GM23338 (cell line): ENCODE data around the gene IRF3. TPM values are rescaled to one million over a fixed set of nuclear protein-coding genes. Genes with fewer than 3 reads are reported as not detected.

ENCODE experiments used
- ATAC-seq: fragments of 200-7000 bp; cut with Tn5 transposase; 3 replicates; pipeline ENCODE4 v1.9.1; 2020
- DNase-seq: peaks from one replicate; pipeline ENCODE4 v3.0.0-alpha.2; 2015; ENCODE audit warnings: low spot score
- H2AFZ ChIP-seq: fragments of 200-600 bp; sonication (generic); 2 replicates; pipeline ENCODE4 v1.8.0; 2016; ENCODE audit warnings: antibody characterized with exemption, mild to moderate bottlenecking, moderate library complexity
- H3F3A ChIP-seq: fragments of 200-600 bp; sonication (generic); replicated peaks from 2 replicates; pipeline ENCODE4 v1.8.0; 2017; ENCODE audit warnings: antibody characterized with exemption, mixed run types, low read depth
- H3K27ac ChIP-seq: fragments of 200-600 bp; sonication (generic); 2 replicates; pipeline ENCODE4 v1.6.1; 2016; ENCODE audit warnings: low read depth
- H3K27me3 ChIP-seq: fragments of 200-600 bp; sonication (generic); 2 replicates; pipeline ENCODE4 v1.8.0; 2016; ENCODE audit warnings: mild to moderate bottlenecking, mixed run types, moderate library complexity; ENCODE audit not compliant: insufficient read depth
- H3K36me3 ChIP-seq: fragments of 200-600 bp; sonication (generic); 2 replicates; pipeline ENCODE4 v1.8.0; 2016; ENCODE audit warnings: mild to moderate bottlenecking; ENCODE audit not compliant: insufficient read depth
- H3K4me1 ChIP-seq: fragments of 200-600 bp; sonication (generic); 2 replicates; pipeline ENCODE4 v1.8.0; 2016; ENCODE audit warnings: mild to moderate bottlenecking, moderate library complexity; ENCODE audit not compliant: insufficient read depth
- H3K4me2 ChIP-seq: fragments of 200-600 bp; sonication (generic); 2 replicates; pipeline ENCODE4 v1.7.1; 2017; ENCODE audit warnings: mixed run types
- H3K4me3 ChIP-seq: fragments of 200-600 bp; sonication (generic); 2 replicates; pipeline ENCODE4 v1.6.1; 2016; ENCODE audit warnings: mixed run types
- H3K79me2 ChIP-seq: fragments of 200-600 bp; sonication (generic); replicated peaks from 2 replicates; pipeline ENCODE4 v1.8.0; 2017; ENCODE audit warnings: mild to moderate bottlenecking; ENCODE audit not compliant: insufficient read depth
- H3K9me2 ChIP-seq: fragments of 200-600 bp; sonication (generic); 2 replicates; pipeline ENCODE4 v1.8.0; 2017; ENCODE audit not compliant: insufficient read depth
- H4K20me1 ChIP-seq: fragments of 200-600 bp; sonication (generic); replicated peaks from 2 replicates; pipeline ENCODE4 v1.8.0; 2017; ENCODE audit warnings: mild to moderate bottlenecking; ENCODE audit not compliant: insufficient read depth
- H3K27ac Mint-ChIP-seq: 2 replicates; pipeline ENCODE4 v1.8.0; 2020; ENCODE audit warnings: inconsistent platforms, mild to moderate bottlenecking, moderate library complexity, mixed read lengths
- H3K27me3 Mint-ChIP-seq: 3 replicates; pipeline ENCODE4 v1.8.0; 2022; ENCODE audit warnings: low read depth, mild to moderate bottlenecking, moderate library complexity, mixed read lengths, inconsistent platforms; ENCODE audit not compliant: insufficient read depth, poor library complexity
- H3K36me3 Mint-ChIP-seq: 3 replicates; pipeline ENCODE4 v1.8.0; 2021; ENCODE audit warnings: low read depth, mild to moderate bottlenecking, inconsistent platforms, moderate library complexity, mixed read lengths
- H3K4me1 Mint-ChIP-seq: 3 replicates; pipeline ENCODE4 v1.8.0; 2020; ENCODE audit warnings: mild to moderate bottlenecking, inconsistent platforms, mixed read lengths
- H3K4me3 Mint-ChIP-seq: 3 replicates; pipeline ENCODE4 v1.8.0; 2021; ENCODE audit warnings: moderate library complexity, mild to moderate bottlenecking, inconsistent platforms, mixed read lengths
- H3K9me3 Mint-ChIP-seq: 3 replicates; pipeline ENCODE4 v1.8.0; 2020; ENCODE audit warnings: moderate library complexity, mild to moderate bottlenecking, inconsistent platforms, mixed read lengths
- CREB1 ChIP-seq: fragments of 250-450 bp; sonication (Bioruptor Pico); IDR thresholded peaks from 2 replicates; pipeline ENCODE4 v1.5.0; 2020; ENCODE audit warnings: low read depth, mild to moderate bottlenecking, moderate library complexity
- EZH2 ChIP-seq: fragments of 200-600 bp; sonication (generic); IDR thresholded peaks from one replicate; pipeline ENCODE4 v1.8.0; 2017; ENCODE audit warnings: antibody characterized with exemption, mild to moderate bottlenecking, low read depth; ENCODE audit not compliant: unreplicated experiment
- EZH2phosphoT487 ChIP-seq: fragments of 200-600 bp; sonication (generic); IDR thresholded peaks from one replicate; pipeline ENCODE4 v1.8.1; 2018; ENCODE audit warnings: antibody characterized with exemption; ENCODE audit not compliant: unreplicated experiment
- STAT1 ChIP-seq: IDR thresholded peaks from one replicate; pipeline ENCODE4 v1.6.1; 2016; ENCODE audit warnings: antibody characterized with exemption; ENCODE audit not compliant: unreplicated experiment
- ZNF114 ChIP-seq: fragments of 250-450 bp; sonication (Bioruptor Pico); IDR thresholded peaks from 2 replicates; pipeline ENCODE4 v1.5.0; 2020; ENCODE audit warnings: mild to moderate bottlenecking, moderate library complexity
- polyA plus RNA-seq: library from polyadenylated mRNA; unstranded; fragments of >200 nt; fragmentation: Nextera tagmentation; extraction: Ambion mirVana; gene quantifications from 2 replicates; pipeline ENCODE4 v1.2.1, GENCODE V29; 2016
- total RNA-seq: library from RNA; depleted of rRNA; stranded (reverse); fragments of >200 nt; shearing (Covaris generic); gene quantifications from 2 replicates; pipeline ENCODE4 v1.2.3, GENCODE V29; 2014
- TF ChIP-seq, protein P1 (sequence below): fragments of 250-450 bp; sonication (Bioruptor Pico); IDR thresholded peaks from 2 replicates; pipeline ENCODE4 v1.5.0; 2020; ENCODE audit warnings: mild to moderate bottlenecking, moderate library complexity
- TF ChIP-seq, protein P2 (sequence below): IDR thresholded peaks from 2 replicates; pipeline ENCODE4 v1.6.1; 2016; ENCODE audit warnings: antibody characterized with exemption

The IRF3 gene
- total and polyA plus RNA-seq, 2 experiments from 2014 or later: 57.4 to 164 TPM

DNA sequence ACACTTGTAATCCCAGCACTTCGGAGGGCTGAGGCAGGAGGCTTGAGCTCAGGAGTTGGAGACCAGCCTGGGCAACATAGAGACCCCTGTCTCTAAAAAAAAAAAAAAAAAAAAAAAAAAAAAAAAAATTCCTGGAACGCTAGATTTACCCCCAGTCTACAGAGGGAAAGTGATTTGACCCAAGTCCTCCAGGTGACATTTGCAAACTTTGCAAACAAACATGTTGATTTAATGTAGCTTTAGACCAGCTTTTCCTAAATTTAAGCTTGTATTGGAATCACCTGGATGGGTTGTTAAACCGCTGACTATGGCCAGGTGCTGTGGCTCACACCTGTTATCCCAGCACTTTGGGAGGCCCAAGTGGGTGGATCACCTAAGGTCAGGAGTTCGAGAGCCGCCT lies 33.7 kb upstream of the IRF3 start (continued):
- TF ChIP-seq, protein P1, sequence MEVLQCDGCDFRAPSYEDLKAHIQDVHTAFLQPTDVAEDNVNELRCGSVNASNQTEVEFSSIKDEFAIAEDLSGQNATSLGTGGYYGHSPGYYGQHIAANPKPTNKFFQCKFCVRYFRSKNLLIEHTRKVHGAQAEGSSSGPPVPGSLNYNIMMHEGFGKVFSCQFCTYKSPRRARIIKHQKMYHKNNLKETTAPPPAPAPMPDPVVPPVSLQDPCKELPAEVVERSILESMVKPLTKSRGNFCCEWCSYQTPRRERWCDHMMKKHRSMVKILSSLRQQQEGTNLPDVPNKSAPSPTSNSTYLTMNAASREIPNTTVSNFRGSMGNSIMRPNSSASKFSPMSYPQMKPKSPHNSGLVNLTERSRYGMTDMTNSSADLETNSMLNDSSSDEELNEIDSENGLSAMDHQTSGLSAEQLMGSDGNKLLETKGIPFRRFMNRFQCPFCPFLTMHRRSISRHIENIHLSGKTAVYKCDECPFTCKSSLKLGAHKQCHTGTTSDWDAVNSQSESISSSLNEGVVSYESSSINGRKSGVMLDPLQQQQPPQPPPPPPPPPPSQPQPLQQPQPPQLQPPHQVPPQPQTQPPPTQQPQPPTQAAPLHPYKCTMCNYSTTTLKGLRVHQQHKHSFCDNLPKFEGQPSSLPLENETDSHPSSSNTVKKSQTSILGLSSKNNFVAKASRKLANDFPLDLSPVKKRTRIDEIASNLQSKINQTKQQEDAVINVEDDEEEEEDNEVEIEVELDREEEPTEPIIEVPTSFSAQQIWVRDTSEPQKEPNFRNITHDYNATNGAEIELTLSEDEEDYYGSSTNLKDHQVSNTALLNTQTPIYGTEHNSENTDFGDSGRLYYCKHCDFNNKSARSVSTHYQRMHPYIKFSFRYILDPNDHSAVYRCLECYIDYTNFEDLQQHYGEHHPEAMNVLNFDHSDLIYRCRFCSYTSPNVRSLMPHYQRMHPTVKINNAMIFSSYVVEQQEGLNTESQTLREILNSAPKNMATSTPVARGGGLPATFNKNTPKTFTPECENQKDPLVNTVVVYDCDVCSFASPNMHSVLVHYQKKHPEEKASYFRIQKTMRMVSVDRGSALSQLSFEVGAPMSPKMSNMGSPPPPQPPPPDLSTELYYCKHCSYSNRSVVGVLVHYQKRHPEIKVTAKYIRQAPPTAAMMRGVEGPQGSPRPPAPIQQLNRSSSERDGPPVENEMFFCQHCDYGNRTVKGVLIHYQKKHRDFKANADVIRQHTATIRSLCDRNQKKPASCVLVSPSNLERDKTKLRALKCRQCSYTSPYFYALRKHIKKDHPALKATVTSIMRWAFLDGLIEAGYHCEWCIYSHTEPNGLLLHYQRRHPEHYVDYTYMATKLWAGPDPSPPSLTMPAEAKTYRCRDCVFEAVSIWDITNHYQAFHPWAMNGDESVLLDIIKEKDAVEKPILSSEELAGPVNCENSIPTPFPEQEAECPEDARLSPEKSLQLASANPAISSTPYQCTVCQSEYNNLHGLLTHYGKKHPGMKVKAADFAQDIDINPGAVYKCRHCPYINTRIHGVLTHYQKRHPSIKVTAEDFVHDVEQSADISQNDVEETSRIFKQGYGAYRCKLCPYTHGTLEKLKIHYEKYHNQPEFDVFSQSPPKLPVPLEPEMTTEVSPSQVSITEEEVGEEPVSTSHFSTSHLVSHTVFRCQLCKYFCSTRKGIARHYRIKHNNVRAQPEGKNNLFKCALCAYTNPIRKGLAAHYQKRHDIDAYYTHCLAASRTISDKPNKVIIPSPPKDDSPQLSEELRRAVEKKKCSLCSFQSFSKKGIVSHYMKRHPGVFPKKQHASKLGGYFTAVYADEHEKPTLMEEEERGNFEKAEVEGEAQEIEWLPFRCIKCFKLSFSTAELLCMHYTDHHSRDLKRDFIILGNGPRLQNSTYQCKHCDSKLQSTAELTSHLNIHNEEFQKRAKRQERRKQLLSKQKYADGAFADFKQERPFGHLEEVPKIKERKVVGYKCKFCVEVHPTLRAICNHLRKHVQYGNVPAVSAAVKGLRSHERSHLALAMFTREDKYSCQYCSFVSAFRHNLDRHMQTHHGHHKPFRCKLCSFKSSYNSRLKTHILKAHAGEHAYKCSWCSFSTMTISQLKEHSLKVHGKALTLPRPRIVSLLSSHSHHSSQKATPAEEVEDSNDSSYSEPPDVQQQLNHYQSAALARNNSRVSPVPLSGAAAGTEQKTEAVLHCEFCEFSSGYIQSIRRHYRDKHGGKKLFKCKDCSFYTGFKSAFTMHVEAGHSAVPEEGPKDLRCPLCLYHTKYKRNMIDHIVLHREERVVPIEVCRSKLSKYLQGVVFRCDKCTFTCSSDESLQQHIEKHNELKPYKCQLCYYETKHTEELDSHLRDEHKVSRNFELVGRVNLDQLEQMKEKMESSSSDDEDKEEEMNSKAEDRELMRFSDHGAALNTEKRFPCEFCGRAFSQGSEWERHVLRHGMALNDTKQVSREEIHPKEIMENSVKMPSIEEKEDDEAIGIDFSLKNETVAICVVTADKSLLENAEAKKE: no peak
- TF ChIP-seq ZNF114 (no peak), CREB1 (CRISPR knock-in tag) (no peak)

DNA sequence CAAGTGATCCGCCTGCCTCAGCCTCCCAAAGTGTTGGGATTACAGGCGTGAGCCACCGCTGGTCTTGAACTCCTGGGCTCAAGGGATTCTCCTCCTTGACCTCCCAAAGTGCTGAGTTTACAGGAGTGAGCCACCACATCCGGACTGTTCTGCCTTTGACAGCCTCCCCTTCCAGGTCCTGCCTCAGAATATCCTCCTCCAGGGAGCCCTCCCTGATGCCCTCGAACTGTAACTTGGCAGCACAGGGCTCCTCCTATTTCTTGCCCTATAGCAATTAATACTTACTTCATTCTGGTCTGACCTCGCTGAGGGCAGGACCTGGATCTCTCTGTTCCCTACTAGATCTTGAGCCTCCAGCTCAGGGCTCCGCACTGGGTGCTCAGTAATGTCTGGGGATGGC lies 31.2 kb upstream of the IRF3 start:
- H3K4me1 Mint-ChIP-seq: peaks cover 7% of the 10 kb centered on the region
- no peak overlapping the region for H3K27ac Mint-ChIP-seq
- H3K36me3 Mint-ChIP-seq: peaks cover 36% of the 10 kb centered on the region
- DNase-seq: no peak
- Histone ChIP-seq H2AFZ (no peak overlapping the region), H3F3A (0 out of 2 replicates have a peak, but pooled peaks cover 7% of the 10 kb centered on the region), H3K4me3 (no peak overlapping the region), H3K9me2 (no peaks in the 10 kb centered on the region), H4K20me1 (peaks cover 6% of the 10 kb centered on the region; the same call in 1 of the 2 replicates), H3K27ac (no peak overlapping the region), H3K79me2 (peaks cover 6% of the 10 kb centered on the region), H3K4me2 (no peak overlapping the region), H3K27me3 (no peaks in the 10 kb centered on the region), H3K36me3 (peaks cover 3% of the 10 kb centered on the region; the same call in 1 of the 2 replicates), H3K4me1 (peaks cover 6% of the 10 kb centered on the region; the same call in 1 of the 2 replicates)
- H3K27me3 Mint-ChIP-seq: peaks cover 10% of the 10 kb centered on the region
- H3K4me3 Mint-ChIP-seq: no peak overlapping the region
- ATAC-seq: no peak
- no peaks in the 10 kb centered on the region for H3K9me3 Mint-ChIP-seq
- TF ChIP-seq, protein P2, sequence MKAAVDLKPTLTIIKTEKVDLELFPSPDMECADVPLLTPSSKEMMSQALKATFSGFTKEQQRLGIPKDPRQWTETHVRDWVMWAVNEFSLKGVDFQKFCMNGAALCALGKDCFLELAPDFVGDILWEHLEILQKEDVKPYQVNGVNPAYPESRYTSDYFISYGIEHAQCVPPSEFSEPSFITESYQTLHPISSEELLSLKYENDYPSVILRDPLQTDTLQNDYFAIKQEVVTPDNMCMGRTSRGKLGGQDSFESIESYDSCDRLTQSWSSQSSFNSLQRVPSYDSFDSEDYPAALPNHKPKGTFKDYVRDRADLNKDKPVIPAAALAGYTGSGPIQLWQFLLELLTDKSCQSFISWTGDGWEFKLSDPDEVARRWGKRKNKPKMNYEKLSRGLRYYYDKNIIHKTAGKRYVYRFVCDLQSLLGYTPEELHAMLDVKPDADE: no peak
- TF ChIP-seq CREB1 (CRISPR knock-in tag): no peak
- TF ChIP-seq ZNF114: no peak
- TF ChIP-seq EZH2: no peak
- no peak for TF ChIP-seq EZH2phosphoT487
- TF ChIP-seq STAT1: no peak
- TF ChIP-seq, protein P1: no peak
